CD4-positive, alpha-beta T cell treated with Interleukin-4 for 1 hour (primary cell): ENCODE data around the gene TTC21B.

ENCODE experiments used
- DNase-seq, 2 donors: peaks; one replicate each; pipeline ENCODE4 v3.0.0-alpha.2; 2020 to 2022

TTC21B gene

GRCh38 chr2:165827921-165828276 lies 125.7 kb downstream of the TTC21B start:
- no peak for DNase-seq

DNA sequence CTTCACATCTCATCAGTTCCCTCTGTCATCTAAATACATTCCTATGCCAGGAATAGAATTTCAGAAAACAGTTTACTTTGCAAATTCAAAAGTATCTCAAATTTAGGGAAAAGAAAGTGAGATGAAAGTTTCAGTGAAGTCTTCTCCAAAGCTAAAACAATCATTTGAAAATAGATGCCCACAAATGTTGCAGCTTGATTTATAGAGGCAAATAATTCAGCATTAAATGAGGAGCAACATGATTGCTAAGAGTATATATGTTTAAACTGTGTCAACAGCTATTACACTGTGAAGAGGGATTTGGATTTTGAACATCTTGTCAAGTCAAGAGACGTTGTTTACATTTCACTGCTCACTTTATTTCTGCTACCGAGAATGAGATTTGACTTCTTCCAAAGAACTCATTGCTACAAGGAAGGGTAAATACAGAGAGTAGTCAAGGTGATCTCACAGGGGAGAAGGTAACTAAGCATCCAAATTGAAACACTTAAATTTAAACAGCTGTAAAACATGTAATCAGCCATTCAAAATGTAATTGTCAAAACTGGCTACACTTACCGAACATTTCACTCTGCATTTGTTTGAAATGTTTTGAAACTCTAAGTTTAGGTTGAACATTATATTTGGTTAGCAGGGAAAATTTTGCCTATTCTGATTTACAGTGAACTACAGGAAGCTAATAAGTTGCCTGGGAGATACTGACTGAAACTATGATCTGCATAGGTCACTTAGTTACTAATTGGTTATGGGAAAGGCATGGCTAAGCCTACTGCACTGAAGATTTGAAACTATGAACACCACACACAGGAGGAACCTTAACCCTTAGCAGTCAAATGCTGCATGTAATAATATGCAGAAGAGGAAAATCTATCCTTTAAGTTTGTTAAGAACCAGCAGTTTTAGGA lies 126.3 kb downstream of the TTC21B start:
- no peak for DNase-seq

DNA sequence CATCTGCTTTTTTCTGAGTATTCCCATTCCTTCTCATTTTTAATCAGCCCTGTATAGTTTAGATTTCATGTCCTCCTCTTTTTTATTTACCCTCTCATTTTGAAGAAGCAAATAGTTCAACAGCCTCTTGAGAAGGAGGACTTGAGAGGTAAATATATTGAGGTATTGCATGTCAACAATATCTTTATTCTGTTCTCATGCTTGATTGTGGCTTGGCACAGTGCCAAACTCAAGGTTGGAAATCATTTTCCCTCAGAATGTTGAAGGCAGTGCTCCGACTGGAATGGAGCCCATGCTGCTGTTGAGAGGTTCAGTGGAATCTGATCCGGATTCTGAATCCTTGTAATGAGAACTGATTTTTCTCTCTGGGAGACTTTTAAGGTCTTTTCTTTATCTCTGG lies 128.5 kb downstream of the TTC21B start:
- DNase-seq: no peak
